GM21423 (cell line): ENCODE measurements around the gene SFN.
"Not testable (repeated sequence)": the region's sequence is repeated elsewhere in the genome, so short reads cannot be mapped to it uniquely, and the experiment has no call there.

ENCODE experiments used
- ATAC-seq: cut with Tn5 transposase; IDR thresholded peaks from one replicate; pipeline ENCODE4 v1.9.1; 2021; ENCODE audit warnings: mild to moderate bottlenecking, moderate library complexity; ENCODE audit not compliant: unreplicated experiment

SFN gene

DNA sequence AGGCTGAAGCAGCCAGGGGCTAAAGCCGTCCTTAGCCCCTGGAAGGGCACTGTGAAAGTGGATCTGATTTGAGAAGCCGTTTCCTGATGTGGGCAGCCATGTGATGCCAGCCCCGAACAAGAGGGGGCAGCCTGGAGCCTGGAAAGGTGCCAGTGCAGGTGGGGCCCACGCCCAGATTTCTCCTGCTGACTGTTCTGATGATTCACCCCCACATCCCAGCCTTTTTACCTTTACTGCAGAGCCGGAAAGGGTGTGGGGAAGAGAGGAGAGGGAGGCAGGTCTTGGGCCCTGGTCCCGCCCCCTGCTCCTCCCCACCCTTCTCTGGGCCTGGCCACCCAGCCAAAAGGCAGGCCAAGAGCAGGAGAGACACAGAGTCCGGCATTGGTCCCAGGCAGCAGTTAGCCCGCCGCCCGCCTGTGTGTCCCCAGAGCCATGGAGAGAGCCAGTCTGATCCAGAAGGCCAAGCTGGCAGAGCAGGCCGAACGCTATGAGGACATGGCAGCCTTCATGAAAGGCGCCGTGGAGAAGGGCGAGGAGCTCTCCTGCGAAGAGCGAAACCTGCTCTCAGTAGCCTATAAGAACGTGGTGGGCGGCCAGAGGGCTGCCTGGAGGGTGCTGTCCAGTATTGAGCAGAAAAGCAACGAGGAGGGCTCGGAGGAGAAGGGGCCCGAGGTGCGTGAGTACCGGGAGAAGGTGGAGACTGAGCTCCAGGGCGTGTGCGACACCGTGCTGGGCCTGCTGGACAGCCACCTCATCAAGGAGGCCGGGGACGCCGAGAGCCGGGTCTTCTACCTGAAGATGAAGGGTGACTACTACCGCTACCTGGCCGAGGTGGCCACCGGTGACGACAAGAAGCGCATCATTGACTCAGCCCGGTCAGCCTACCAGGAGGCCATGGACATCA, at the start of gene SFN:
Gene SFN, plus strand, starts transcription at position 369 of the 904 bp plus-strand sequence. Its CDS starts 64 bp downstream, at position 433.
- ATAC-seq, result no peak

GRCh38 chr1:26814377-26814776, 48.6 kb upstream of the SFN start:
- no peak for ATAC-seq

DNA sequence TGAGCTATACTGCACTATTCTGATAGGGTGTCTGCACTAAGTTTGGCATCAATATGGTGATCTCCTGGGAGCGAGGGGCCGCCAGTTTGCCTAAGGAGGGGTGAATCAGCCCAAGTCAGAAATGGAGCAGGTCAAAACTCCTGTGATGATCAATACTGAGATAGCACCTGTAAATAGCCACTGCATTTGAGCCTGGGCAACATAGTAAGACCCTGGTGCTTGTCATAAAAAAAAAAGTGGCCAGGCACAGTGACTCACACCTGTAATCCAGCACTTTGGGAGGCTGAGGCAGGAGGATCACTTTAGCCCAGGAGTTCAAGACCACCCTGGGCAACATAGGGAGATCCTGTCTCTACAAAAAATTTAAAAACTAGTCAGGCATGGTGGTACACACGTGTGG, 48.1 kb upstream of the SFN start:
- no peak for ATAC-seq

- ATAC-seq, result peak; percentile 89
Observed at GRCh38 chr1:26820784-26821269, 42.1 kb upstream of the SFN start.

DNA sequence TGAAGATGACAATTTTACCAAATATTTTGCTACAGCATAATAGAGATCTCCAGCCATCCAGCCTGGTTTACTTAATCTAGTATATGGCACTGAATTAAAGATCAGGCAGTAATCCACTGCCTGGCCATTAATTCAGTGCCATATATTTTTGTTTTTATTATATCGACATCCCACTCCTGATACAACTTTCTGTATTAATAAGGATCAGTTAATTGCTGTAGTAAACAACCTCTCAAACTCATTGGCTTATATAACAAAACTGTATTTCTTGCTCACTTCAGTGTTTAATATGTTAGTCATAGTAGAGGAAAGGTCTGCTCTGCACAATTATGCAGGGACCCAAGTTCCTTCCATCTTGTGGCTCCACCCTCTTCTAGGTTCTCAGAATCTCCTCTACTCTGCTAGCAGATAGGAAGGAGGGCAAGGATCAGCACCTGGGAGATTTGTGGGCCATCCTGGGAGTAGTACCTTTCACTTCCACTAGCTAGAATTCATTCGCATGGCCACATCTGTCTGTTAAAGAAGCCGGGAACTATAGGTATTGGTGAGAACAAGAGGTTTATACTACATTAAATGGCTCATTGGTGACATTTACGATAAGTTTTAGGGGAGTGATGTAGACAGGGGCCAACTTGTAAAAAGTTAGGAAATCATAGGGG, 40.1 kb upstream of the SFN start:
- ATAC-seq, result no peak

DNA sequence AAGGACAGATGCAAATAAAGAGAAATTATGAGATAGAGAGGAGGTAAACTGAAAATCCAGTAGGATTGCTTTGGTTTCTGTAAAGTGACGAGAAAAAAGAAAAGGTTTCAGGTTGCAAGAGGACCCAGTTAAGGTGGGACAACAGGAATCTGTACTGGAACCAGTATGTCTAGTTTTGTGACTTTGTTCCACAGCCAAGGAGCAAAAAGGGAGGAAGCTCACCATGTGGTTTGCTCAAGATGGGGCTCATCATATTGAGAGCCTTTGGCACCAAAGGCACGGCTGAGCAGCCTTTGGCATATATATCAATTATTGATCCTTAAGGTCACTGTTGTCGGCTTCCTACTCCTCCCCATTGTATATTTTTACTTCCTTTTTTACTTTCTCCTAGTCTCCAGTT, 38.2 kb upstream of the SFN start:
- ATAC-seq, result no peak

GRCh38 chr1:26826261-26827105, 36.5 kb upstream of the SFN start, which contains the start of gene ZDHHC18:
TSS of gene ZDHHC18 (plus strand) at chr1:26826688. CDS start at chr1:26826805, 117 bp downstream.
- ATAC-seq, result peak; percentile 65

- no peak for ATAC-seq
Observed at GRCh38 chr1:26827106-26827604, 35.8 kb upstream of the SFN start.

- no peak for ATAC-seq
Observed at GRCh38 chr1:26827663-26828062, 35.3 kb upstream of the SFN start.

DNA sequence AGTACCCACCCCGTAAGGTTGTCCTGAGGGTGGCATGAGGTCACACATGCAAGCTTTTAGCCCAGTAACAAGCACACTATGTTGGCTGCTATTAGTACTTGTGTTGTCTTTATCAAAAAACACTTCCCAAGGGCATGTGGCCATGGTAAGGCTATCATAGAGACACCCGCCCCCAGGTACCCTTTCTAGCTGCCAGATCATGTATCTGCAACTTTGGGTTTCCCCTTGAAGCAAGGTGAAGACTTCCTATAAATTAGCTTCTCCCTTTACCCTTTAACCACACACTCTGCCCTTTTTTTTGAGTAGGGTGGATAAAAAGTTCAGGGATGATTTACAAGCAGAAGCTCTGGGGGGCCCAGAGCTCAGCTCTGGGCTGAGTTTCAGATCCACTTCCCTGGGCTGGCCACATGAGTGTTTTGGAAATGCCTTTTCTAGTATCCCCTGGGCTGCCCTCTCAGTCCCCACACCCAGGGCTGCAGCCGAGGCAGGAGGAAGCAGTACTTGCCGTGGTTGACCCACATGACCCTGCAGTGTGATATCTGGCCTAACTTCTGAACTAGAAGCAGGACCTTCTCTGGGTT, 34.4 kb upstream of the SFN start:
- ATAC-seq, result no peak

DNA sequence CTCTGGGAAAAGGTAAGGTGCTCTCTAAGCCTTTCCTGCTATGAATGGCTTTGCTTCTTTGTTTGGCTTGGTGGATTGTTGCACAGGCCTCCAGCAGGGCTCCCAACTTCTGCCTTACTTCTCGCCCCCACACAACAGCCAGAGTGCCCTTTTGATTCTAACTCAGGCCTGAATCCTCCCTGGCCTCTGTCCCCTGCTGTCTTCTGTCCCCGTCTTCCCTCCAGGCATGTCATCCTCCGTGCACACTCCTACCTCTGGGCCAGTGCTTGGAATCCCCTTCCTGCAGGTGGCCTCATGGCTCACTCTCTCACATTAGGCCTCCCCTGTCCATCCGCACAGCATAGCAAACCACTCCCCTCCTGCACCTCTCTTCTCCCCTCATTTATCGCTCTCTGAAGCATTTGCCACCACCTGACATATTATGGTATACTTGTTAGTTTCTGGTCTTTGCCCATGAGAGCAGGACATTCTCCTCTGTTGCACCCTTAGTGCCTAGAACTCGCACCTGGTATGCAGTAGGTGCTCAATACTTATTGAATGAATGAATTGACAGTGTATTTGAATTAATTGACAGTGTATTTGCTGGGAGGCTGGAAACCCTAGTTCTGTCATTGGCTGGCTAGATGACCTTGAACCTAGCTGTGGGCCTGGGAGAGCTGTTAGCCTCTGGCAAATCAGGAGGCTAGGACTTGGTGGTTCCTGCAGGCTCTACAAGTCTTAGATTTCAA, 33.6 kb upstream of the SFN start:
- no peak for ATAC-seq

GRCh38 chr1:26831059-26831458, 31.9 kb upstream of the SFN start:
- ATAC-seq, result no peak

DNA sequence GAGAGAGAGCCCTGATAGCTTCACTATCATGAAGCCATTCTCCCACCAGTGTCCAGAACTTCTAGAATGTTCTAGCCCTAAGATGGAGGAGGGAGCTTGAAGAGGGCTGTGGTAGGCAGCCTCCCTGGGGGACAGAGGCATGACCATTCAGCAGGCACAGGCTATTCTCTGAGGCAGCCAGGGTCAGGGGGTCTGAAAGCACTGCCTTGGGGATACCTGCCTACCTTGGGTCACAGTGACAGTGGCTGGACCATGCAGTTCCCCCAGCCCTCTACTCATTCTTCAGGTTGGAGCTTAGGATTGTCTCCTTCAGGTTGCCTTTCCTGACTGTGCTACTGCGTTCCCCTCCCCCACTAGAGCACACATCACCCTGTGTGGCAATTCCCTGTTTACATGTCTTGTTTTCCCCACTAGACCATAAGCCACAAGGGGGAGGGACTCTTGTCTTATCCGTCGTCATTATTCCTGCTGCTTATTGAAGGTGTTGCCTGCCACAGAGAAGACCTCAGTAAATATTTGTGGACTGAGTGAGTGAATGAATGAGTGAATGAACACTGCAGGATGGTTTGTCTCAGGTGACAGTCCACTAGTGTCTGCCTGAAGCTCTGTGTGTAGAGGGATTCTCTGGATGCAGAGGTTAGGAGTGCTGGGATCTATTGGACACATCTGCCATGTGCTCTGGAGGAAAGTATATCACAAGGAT, 31.3 kb upstream of the SFN start:
- no peak for ATAC-seq

- ATAC-seq, result no peak
Observed at GRCh38 chr1:26832249-26832960, 30.5 kb upstream of the SFN start.

DNA sequence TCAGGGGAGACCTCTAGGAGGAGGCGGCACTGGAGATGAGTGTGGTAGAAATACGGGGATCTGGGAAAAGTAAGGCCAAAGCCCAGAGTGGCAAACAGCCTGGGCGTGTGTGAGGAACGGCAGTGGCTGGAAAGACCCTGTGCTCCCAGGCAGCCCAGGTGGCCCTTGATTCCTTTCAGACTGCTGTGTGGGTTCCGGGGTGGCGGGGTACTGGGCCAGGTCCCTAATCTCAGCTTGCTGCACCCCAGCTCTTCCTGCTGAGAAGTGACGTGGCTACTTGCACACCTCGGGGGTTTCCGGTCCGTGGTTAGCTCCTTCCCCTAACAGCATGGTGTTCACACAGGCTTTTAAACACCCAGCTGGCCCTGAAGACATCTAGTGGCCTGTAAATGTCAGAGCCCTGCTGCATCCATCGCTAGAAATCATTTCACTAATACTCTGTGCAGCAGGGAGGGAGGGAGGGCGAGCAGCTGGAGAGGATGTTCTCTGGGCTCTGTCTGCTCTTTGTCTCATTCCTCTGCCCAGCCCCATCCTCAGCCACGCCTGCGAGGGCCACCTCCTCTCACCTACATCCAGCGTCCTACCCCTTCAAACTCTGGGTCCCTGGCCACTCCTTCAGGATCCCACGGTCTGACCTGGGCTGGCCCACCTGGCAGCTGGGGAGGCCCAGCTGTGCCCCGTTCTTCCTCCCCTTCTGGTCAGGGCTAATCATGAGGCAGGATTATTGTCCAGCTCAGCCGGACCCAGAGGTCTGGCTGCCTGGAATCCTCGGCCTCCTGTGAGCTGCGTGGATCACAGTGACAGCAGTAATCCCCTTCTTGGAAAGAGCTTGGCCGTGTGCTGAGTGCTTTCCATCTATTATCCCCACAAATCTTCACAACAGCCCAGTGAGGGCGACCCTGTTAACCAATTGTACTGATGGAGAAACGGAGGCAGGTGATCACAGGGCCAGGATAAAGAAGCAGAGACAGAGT, 29.2 kb upstream of the SFN start:
- ATAC-seq, result peak; percentile 79

DNA sequence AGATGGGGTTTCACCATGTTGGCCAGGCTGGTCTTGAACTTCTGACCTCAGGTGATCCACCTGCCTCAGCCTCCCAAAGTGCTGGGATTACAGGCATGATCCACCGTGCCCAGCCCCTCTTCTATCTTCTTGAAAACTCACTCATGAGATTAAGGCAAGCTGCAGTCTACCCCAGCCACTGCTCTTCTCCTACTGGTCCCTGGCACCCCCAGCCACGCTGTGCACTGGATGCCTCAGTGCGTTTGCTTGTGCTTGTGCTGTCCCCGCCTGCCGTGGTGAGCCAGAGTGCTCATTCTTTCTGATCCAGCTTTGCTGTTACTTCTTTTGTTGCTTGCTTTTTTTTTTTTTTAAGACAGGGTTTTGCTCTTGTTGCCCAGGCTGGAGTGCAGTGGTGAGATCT, 25.3 kb upstream of the SFN start:
- not testable (repeated sequence) for ATAC-seq
